GM12878 (cell line): Measurements from ENCODE around the gene FAM228B. TPM values are rescaled to one million over a fixed set of nuclear protein-coding genes. Genes with fewer than 3 reads are reported as not detected.

ENCODE experiments used
- ATAC-seq: fragments of 200-7000 bp; cut with Tn5 transposase; 3 replicates; pipeline ENCODE4 v1.9.1; 2020; ENCODE audit warnings: mild to moderate bottlenecking, moderate library complexity
- BruUV-seq: library from RNA; stranded (reverse); fragments of 400-500 nt; replicated peaks from 2 replicates; lab custom pipeline; 2021; lab: Mats Ljungman, UMichigan
- CTCF ChIA-PET: fragments of 300-600 bp; sonication (Branson Sonifier 250); formaldehyde crosslinking; extraction: SDS; loops from one replicate; lab custom pipeline; 2021; ENCODE audit warnings: inconsistent platforms; lab: Yijun Ruan, JAX
- POLR2A ChIA-PET: fragments of 350-600 bp; formaldehyde crosslinking; extraction: SDS; loops from one replicate; lab custom pipeline; 2021; ENCODE audit warnings: inconsistent platforms; lab: Charles Lee
- RAD21 ChIA-PET: fragments of 300-600 bp; sonication (Branson Sonifier 250); formaldehyde crosslinking; loops from one replicate; lab custom pipeline; 2023; ENCODE audit warnings: antibody characterized with exemption; ENCODE audit not compliant: unreplicated experiment; lab: Charles Lee
- SMC1A ChIA-PET: fragments of 300-600 bp; sonication (Branson Sonifier 250); formaldehyde crosslinking; loops from one replicate; lab custom pipeline; 2023; ENCODE audit not compliant: unreplicated experiment, uncharacterized antibody; lab: Charles Lee
- DNase-seq: peaks from one replicate; pipeline ENCODE4 v3.0.0-alpha.2; 2011; ENCODE audit warnings: low read depth, low spot score
- FAIRE-seq: peaks from 3 replicates; lab custom pipeline; 2011; peaks lifted over from hg19 to GRCh38; lab: Jason Lieb, UNC
- H2AFZ ChIP-seq: 2 replicates; pipeline ENCODE4 v1.6.0; 2011; ENCODE audit warnings: low read depth, low read length, control low read depth; ENCODE audit not compliant: control insufficient read depth
- H3K27ac ChIP-seq: 2 replicates; pipeline ENCODE4 v1.5.1; 2011; ENCODE audit warnings: control low read depth; ENCODE audit not compliant: control insufficient read depth, insufficient read depth
- H3K27me3 ChIP-seq, 2 experiments: replicated peaks in 1 of 2; 2 replicates each; pipeline versions ENCODE4 v1.6.0 to v1.6.1; 2011; ENCODE audit warnings: low read length in 1 of 2; ENCODE audit not compliant: control insufficient read depth in 2 of 2, insufficient read depth in 2 of 2
- H3K36me3 ChIP-seq, 2 experiments: 2 replicates each; pipeline ENCODE4 v1.5.1; 2011; ENCODE audit warnings: low read length in 1 of 2; ENCODE audit not compliant: control insufficient read depth in 2 of 2, insufficient read depth in 2 of 2
- H3K4me1 ChIP-seq: 2 replicates; pipeline ENCODE4 v1.6.1; 2011; ENCODE audit warnings: mild to moderate bottlenecking, low read length, moderate library complexity, mixed read lengths; ENCODE audit not compliant: control insufficient read depth, insufficient read depth
- H3K4me2 ChIP-seq: 2 replicates; pipeline ENCODE4 v1.6.0; 2011; ENCODE audit warnings: control low read depth; ENCODE audit not compliant: control insufficient read depth, insufficient read depth
- H3K4me3 ChIP-seq: fragments of 200-600 bp; sonication (generic); 2 replicates; pipeline ENCODE4 v1.5.1; 2016
- H3K79me2 ChIP-seq: 2 replicates; pipeline ENCODE4 v1.6.0; 2011; ENCODE audit warnings: low read length; ENCODE audit not compliant: control insufficient read depth, insufficient read depth
- H3K9ac ChIP-seq: 2 replicates; pipeline ENCODE4 v1.8.0; 2011; ENCODE audit warnings: low read length, control low read depth, mixed read lengths; ENCODE audit not compliant: control insufficient read depth, insufficient read depth
- H3K9me3 ChIP-seq: replicated peaks from 3 replicates; pipeline ENCODE4 v1.5.1; 2011; ENCODE audit warnings: mild to moderate bottlenecking, low read length; ENCODE audit not compliant: control insufficient read depth, insufficient read depth
- H4K20me1 ChIP-seq: 2 replicates; pipeline ENCODE4 v1.6.0; 2011; ENCODE audit not compliant: control insufficient read depth, insufficient read depth
- CHD2 ChIP-seq: IDR thresholded peaks from 2 replicates; pipeline ENCODE4 v1.6.1; 2011; ENCODE audit warnings: low read depth, low read length, improper control_type of control experiment, borderline replicate concordance
- CUX1 ChIP-seq: IDR thresholded peaks from 2 replicates; pipeline ENCODE4 v1.6.1; 2012; ENCODE audit warnings: improper control_type of control experiment, low read depth, low read length; ENCODE audit not compliant: insufficient replicate concordance
- DPF2 ChIP-seq: fragments of 450-650 bp; IDR thresholded peaks from 2 replicates; pipeline ENCODE4 v1.6.1; 2017; ENCODE audit warnings: mild to moderate bottlenecking
- FOXK2 ChIP-seq: fragments of 450-650 bp; IDR thresholded peaks from 2 replicates; pipeline ENCODE4 v1.6.1; 2017; ENCODE audit warnings: mild to moderate bottlenecking, moderate library complexity
- LARP7 ChIP-seq: fragments of 450-650 bp; IDR thresholded peaks from 2 replicates; pipeline ENCODE4 v1.6.1; 2017; ENCODE audit warnings: mild to moderate bottlenecking
- MTA2 ChIP-seq: fragments of 450-650 bp; IDR thresholded peaks from 2 replicates; pipeline ENCODE4 v1.6.1; 2016; ENCODE audit warnings: low read depth, mild to moderate bottlenecking, moderate library complexity
- NR2C1 ChIP-seq: fragments of 450-650 bp; IDR thresholded peaks from 2 replicates; pipeline ENCODE4 v1.6.1; 2017; ENCODE audit warnings: antibody characterized with exemption, mild to moderate bottlenecking, moderate library complexity
- PML ChIP-seq: IDR thresholded peaks from 2 replicates; pipeline ENCODE4 v1.6.1; 2012; ENCODE audit warnings: low read length, inconsistent platforms
- POLR2AphosphoS5 ChIP-seq: IDR thresholded peaks from 2 replicates; pipeline ENCODE4 v1.6.1; 2011; ENCODE audit warnings: mild to moderate bottlenecking, low read length, inconsistent platforms
- RAD51 ChIP-seq: fragments of 450-650 bp; IDR thresholded peaks from 2 replicates; pipeline ENCODE4 v1.6.1; 2016; ENCODE audit warnings: moderate library complexity, mild to moderate bottlenecking, inconsistent platforms
- RB1 ChIP-seq: fragments of 450-650 bp; formaldehyde crosslinking; IDR thresholded peaks from 2 replicates; pipeline ENCODE4 v1.6.1; 2017; ENCODE audit warnings: mild to moderate bottlenecking, borderline replicate concordance
- RELB ChIP-seq: fragments of 450-650 bp; IDR thresholded peaks from 2 replicates; pipeline ENCODE4 v1.6.1; 2017; ENCODE audit warnings: low read depth, mild to moderate bottlenecking, moderate library complexity
- YY1 ChIP-seq: IDR thresholded peaks from 2 replicates; pipeline ENCODE4 v1.6.1; 2011; ENCODE audit warnings: low read depth, mild to moderate bottlenecking, low read length
- ZNF384 ChIP-seq: IDR thresholded peaks from 2 replicates; pipeline ENCODE4 v1.6.1; 2012; ENCODE audit warnings: low read depth, mild to moderate bottlenecking, low read length, improper control_type of control experiment, borderline replicate concordance
- ZNF592 ChIP-seq: fragments of 450-650 bp; IDR thresholded peaks from 2 replicates; pipeline ENCODE4 v1.6.1; 2017; ENCODE audit warnings: mild to moderate bottlenecking, moderate library complexity
- WGBS: methylation state at CpG from one replicate; pipeline ENCODE4 v1.1.6; 2016; ENCODE audit warnings: low lambda C conversion rate; ENCODE audit not compliant: insufficient replicate concordance, insufficient coverage; ENCODE audit errors: missing lambda C conversion rate; 5-methylcytosine and 5-hydroxymethylcytosine counted together
- in situ Hi-C: fragments of 300-500 bp; cut with MboI; formaldehyde crosslinking; loops from 9 replicates; pipeline ENCODE4 v1.14.3; 2018; ENCODE audit warnings: mixed read lengths
- intact Hi-C: fragments of 100-400 bp; cut with micrococcal nuclease; formaldehyde crosslinking; loops from one replicate; pipeline ENCODE4 v1.14.2; 2022; ENCODE audit not compliant: unreplicated experiment
- polyA plus RNA-seq, 11 experiments: library from polyadenylated mRNA; depleted of rRNA in 4 of 11; unstranded in 6 of 11; stranded (reverse) in 5 of 11; fragments of >200 nt; fragmentation: Nextera tagmentation in 4 of 11; fragmentation: Illumina TruSeq in 1 of 11; extraction: Ambion mirVana in 4 of 11; extraction: Trizol in 1 of 11; gene quantifications; 1 replicate in 1 of 11; 2 replicates in 10 of 11; pipeline versions ENCODE4 v1.2.1 to v1.2.3, GENCODE V29; 2011 to 2016; ENCODE audit warnings: inconsistent platforms in 2 of 11, missing spikeins in 2 of 11, low read depth in 1 of 11
- total RNA-seq, 4 experiments: library from RNA; depleted of rRNA in 3 of 4; stranded (reverse); fragments of >200 nt in 3 of 4; fragmentation: Illumina TruSeq in 1 of 4; extraction: Trizol in 1 of 4; gene quantifications; 2 replicates each; pipeline versions ENCODE4 v1.2.1 to v1.2.3, GENCODE V29; 2013 to 2021

The FAM228B gene
- total and polyA plus RNA-seq, 10 of the 15 experiments (the other 5 are each of a cell fraction or from before 2014, with no cell fraction given), result 3.9 to 11.0 (median 7.5) TPM

- Histone ChIP-seq H3K27ac (no peak overlapping the region), H3K27me3 (no peaks in the 10 kb centered on the region), H3K4me3 (no peak overlapping the region), H2AFZ (no peak overlapping the region), H3K79me2 (no peaks in the 10 kb centered on the region), H3K4me1 (peaks cover 9% of the 10 kb centered on the region), H3K9me3 (no peaks in the 10 kb centered on the region; the same call in 1 of the 3 replicates), H3K9ac (no peak overlapping the region), H3K36me3 (no peaks in the 10 kb centered on the region), H3K4me2 (no peak overlapping the region), H4K20me1 (no peaks in the 10 kb centered on the region)
- intact Hi-C loops (no loop called here), in situ Hi-C loops (no loop called here)
- RAD21 ChIA-PET, result no interaction called here
- CTCF ChIA-PET, result interaction anchor here (1.0 to 1.2 kb wide), 2 partner anchors 13 to 23 kb away, joined by 4 read pairs; partner anchors contain the start of gene TP53I3
- WGBS, result 93% methylated on average over 1 of the region's 1 CpG
- ATAC-seq (no peak), DNase-seq (no peak), FAIRE-seq (no peak)
- SMC1A ChIA-PET, result interaction anchor here (1.5 kb wide), 1 partner anchor 18 kb away, joined by 4 read pairs; no protein-coding TSS in a partner anchor
- POLR2A ChIA-PET, result interaction anchor here (0.6 kb wide), 1 partner anchor 151 kb away, joined by 3 read pairs; no protein-coding TSS in a partner anchor
- no TSS peak for BruUV-seq
- no peak for TF ChIP-seq ZNF592
- no peak for TF ChIP-seq CHD2
- no peak for TF ChIP-seq RAD51
- no peak for TF ChIP-seq YY1
- no peak for TF ChIP-seq CUX1
- no peak for TF ChIP-seq RB1
- TF ChIP-seq RELB, result no peak
- TF ChIP-seq DPF2, result no peak
- TF ChIP-seq ZNF384, result no peak
- TF ChIP-seq LARP7, result no peak
- no peak for TF ChIP-seq MTA2
- no peak for TF ChIP-seq POLR2AphosphoS5
- no peak for TF ChIP-seq FOXK2
- no peak for TF ChIP-seq NR2C1
- TF ChIP-seq PML, result no peak
Measured at GRCh38 chr2:24107336-24107735, 15.9 kb upstream of the FAM228B start.
